Nephron progenitor cell (in vitro differentiated cells): ENCODE measurements around the gene EXTL1.

Experiments
- DNase-seq: peaks from one replicate; pipeline ENCODE4 v3.0.0; 2021
- H3K27ac Mint-ChIP-seq: 2 replicates; pipeline ENCODE4 v1.8.0; 2021; ENCODE audit warnings: mild to moderate bottlenecking, moderate library complexity, mixed read lengths
- H3K27me3 Mint-ChIP-seq: 2 replicates; pipeline ENCODE4 v1.8.0; 2021; ENCODE audit warnings: mild to moderate bottlenecking, low read depth, mixed read lengths; ENCODE audit not compliant: poor library complexity
- H3K36me3 Mint-ChIP-seq: 2 replicates; pipeline ENCODE4 v1.8.0; 2021; ENCODE audit warnings: low read depth, mixed read lengths
- H3K4me1 Mint-ChIP-seq: 2 replicates; pipeline ENCODE4 v1.8.0; 2021; ENCODE audit warnings: mixed read lengths
- H3K4me3 Mint-ChIP-seq: 2 replicates; pipeline ENCODE4 v1.8.0; 2021; ENCODE audit warnings: mild to moderate bottlenecking, moderate library complexity, mixed read lengths
- H3K9me3 Mint-ChIP-seq: 2 replicates; pipeline ENCODE4 v1.8.0; 2021; ENCODE audit warnings: mild to moderate bottlenecking, moderate library complexity, mixed read lengths
- TF ChIP-seq, protein P1 (sequence below): fragments of 200-600 bp; sonication (generic); IDR thresholded peaks from 2 replicates; pipeline ENCODE4 v1.5.0; 2021; ENCODE audit warnings: antibody characterized with exemption

EXTL1 gene, protein sequence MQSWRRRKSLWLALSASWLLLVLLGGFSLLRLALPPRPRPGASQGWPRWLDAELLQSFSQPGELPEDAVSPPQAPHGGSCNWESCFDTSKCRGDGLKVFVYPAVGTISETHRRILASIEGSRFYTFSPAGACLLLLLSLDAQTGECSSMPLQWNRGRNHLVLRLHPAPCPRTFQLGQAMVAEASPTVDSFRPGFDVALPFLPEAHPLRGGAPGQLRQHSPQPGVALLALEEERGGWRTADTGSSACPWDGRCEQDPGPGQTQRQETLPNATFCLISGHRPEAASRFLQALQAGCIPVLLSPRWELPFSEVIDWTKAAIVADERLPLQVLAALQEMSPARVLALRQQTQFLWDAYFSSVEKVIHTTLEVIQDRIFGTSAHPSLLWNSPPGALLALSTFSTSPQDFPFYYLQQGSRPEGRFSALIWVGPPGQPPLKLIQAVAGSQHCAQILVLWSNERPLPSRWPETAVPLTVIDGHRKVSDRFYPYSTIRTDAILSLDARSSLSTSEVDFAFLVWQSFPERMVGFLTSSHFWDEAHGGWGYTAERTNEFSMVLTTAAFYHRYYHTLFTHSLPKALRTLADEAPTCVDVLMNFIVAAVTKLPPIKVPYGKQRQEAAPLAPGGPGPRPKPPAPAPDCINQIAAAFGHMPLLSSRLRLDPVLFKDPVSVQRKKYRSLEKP

DNA sequence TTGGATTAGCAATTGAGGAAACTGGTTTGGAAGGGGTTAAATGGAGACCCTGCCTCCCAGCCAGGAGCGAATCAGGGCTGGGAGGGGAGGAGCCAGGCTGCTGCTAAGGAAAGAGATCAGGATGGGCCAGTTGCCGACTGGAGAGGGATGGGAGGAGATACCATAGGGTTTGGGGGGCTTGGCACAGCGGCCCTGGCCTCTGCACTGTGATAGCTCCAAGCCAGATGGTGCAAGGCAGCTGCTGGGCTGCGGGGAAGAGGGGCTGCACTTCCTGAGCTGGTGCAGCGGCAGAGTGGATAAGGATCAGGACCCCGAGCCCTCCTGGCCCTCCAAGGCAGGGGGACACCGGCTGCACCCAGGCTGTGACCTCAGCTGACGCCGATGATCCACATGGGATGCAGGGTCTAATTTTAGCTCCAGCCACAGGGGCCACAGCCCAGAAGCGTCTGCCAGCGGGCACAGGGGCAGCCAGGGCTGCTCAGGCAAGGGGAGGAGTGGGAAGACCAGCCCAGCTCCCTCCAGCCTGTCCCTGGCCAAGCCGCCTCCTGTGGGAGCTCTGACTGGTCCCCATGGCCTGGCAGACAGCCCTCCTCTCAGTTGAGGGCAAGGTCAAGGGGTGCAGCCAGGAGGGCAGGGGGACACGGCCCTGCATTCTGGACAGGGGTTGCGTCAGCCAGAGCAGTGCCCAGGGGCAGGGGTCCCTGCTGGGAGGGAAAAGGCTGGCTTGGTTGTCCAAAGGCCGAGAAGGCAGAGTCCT is at the start of gene EXTL1:
TSS of gene EXTL1 (plus strand) at position 129 of the 757 bp plus-strand sequence. CDS start 872 bp downstream, outside the sequence.
- H3K27me3 Mint-ChIP-seq, result peaks cover 7% of the 10 kb centered on the region
- H3K4me1 Mint-ChIP-seq, result peaks cover 65% of the 10 kb centered on the region
- H3K36me3 Mint-ChIP-seq, result no peaks in the 10 kb centered on the region
- no peak within 1 kb of the TSS for H3K27ac Mint-ChIP-seq
- H3K9me3 Mint-ChIP-seq, result no peaks in the 10 kb centered on the region
- DNase-seq, result peak; percentile 69
- H3K4me3 Mint-ChIP-seq, result peak within 1 kb of the TSS; percentile 83
- TF ChIP-seq, protein P1, sequence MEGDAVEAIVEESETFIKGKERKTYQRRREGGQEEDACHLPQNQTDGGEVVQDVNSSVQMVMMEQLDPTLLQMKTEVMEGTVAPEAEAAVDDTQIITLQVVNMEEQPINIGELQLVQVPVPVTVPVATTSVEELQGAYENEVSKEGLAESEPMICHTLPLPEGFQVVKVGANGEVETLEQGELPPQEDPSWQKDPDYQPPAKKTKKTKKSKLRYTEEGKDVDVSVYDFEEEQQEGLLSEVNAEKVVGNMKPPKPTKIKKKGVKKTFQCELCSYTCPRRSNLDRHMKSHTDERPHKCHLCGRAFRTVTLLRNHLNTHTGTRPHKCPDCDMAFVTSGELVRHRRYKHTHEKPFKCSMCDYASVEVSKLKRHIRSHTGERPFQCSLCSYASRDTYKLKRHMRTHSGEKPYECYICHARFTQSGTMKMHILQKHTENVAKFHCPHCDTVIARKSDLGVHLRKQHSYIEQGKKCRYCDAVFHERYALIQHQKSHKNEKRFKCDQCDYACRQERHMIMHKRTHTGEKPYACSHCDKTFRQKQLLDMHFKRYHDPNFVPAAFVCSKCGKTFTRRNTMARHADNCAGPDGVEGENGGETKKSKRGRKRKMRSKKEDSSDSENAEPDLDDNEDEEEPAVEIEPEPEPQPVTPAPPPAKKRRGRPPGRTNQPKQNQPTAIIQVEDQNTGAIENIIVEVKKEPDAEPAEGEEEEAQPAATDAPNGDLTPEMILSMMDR, result no peak

DNA sequence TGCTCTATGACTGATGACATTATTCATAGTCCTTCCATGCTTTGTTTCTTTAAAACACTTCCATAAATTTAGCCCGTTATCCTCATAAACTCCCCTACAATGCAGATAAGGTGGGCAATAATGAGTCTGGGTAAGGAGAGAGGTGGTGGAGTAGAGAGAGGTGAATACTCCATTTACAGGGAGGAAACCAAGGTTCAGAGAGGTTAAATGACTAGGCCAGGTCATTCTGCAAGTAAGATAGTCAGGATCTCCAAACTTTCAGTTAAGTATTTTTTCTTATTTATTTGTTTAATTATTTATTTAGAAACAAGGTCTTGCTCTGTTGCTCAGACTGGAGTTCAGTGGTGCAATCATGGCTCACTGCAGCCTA is 49.8 kb upstream of the EXTL1 start:
- H3K9me3 Mint-ChIP-seq, result no peaks in the 10 kb centered on the region
- no peaks in the 10 kb centered on the region for H3K4me1 Mint-ChIP-seq
- no peak for DNase-seq

DNA sequence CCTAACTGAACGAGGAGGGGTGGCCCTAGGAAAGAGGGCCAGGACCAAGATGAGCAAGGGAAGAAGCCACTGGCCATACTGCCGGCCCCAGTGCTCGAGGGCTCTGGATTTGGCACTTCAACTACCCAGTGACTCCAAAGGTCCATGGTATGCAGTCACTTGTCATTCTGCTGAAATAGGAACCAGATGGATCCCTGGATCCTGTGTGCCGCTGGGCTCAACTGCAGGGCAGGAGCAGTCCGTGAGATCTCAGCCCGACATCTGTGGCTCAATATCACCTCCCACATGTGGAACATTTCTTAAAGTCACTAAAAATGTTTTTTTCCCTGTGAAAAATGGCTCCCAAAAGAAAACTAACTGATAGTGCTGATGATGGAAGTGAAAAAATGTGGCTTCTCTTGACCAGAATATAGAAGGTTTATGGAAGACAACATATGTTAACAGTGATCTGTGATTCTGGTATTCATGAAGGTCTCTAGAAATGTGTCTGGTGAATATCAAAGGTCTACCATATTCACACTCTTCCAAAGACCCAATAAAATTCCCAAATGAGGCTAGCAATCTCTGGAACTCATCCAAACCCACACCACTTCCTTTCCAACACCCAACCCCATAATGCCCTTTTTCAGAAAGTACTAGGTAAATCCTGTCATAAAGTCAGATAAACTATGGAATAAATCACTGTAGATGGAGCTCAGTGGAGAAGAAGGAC is 47.8 kb upstream of the EXTL1 start:
- Mint-ChIP-seq H3K27me3 (no peaks in the 10 kb centered on the region), H3K4me1 (no peaks in the 10 kb centered on the region), H3K36me3 (peaks cover 79% of the 10 kb centered on the region), H3K9me3 (no peaks in the 10 kb centered on the region), H3K4me3 (no peak overlapping the region), H3K27ac (no peak overlapping the region)
- TF ChIP-seq, protein P1, result no peak
- no peak for DNase-seq

More for the DNA sequence above, 49.8 kb upstream of the EXTL1 start:
- TF ChIP-seq, protein P1, result no peak
- H3K27ac Mint-ChIP-seq, result no peak overlapping the region
- H3K36me3 Mint-ChIP-seq, result peaks cover 81% of the 10 kb centered on the region
- H3K4me3 Mint-ChIP-seq, result no peak overlapping the region
- H3K27me3 Mint-ChIP-seq, result no peaks in the 10 kb centered on the region

DNA sequence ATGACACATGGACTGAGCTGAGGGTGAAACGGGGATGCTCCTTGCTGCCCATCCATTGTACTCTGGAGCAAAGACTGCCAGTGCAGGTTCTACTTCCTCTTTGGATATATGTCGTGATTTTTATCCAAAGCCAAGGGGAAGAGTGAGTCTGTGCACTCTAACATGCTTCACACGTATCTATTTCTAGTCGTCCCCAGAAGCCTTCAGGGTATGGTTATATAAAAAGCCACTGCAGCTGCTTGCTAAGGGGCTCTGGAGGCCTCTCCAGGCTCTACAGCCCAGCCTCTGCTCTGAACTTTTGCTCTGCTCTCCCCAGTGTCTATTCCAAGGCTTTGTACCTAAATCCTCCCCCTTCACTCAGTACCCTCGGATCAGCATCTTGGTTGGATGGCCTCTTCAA is 43.8 kb upstream of the EXTL1 start:
- no peaks in the 10 kb centered on the region for H3K4me1 Mint-ChIP-seq
- no peaks in the 10 kb centered on the region for H3K27me3 Mint-ChIP-seq

DNA sequence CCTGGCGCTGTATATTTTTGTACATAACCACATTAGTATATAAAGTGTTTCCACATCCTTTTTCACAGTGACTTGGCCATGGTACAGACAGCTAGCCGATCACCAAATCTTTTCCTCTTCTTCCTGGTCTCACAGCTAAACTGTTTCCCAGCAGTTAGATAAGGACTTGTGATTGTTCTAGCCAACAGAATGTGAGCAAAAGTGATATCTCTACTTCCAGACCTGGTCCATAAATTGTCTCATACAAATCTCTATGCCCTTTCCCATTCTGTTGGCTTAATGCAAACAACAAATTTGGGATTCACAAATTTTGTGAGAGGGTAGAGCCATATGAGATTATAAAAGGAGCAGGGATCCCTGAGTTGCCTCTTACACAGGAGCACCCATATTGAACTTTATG is 43.2 kb upstream of the EXTL1 start:
- Mint-ChIP-seq H3K27me3 (no peaks in the 10 kb centered on the region), H3K4me3 (no peak overlapping the region), H3K9me3 (no peaks in the 10 kb centered on the region), H3K4me1 (no peaks in the 10 kb centered on the region), H3K36me3 (peaks cover 74% of the 10 kb centered on the region), H3K27ac (no peak overlapping the region)
- TF ChIP-seq, protein P1, result no peak
- DNase-seq, result no peak

More for the DNA sequence above, 43.8 kb upstream of the EXTL1 start:
- DNase-seq, result no peak
- Mint-ChIP-seq H3K9me3 (no peaks in the 10 kb centered on the region), H3K4me3 (no peak overlapping the region), H3K36me3 (peaks cover 71% of the 10 kb centered on the region), H3K27ac (no peak overlapping the region)
- TF ChIP-seq, protein P1, result no peak
